ENCODE results near the gene HOXD9. TPM values are rescaled to one million over a fixed set of nuclear protein-coding genes. Genes with fewer than 3 reads are reported as not detected.
A peak's percentile ranks its signal among the peaks of the same experiment; 100 is the strongest.

The HOXD9 gene
- total and polyA plus RNA-seq, 2 of the 8 experiments (the other 6 are each of a cell fraction or from before 2014, with no cell fraction given) = not detected

GRCh38 chr2:176128982-176129796, 6.7 kb downstream of the HOXD9 start, which contains the start of gene HOXD8 (continued):
- TF ChIP-seq EZH2 (IDR thresholded peaks at IDR 0.05; ENCODE audit: low read depth, low read length, severe bottlenecking) (peak; percentile 83), ATF2 (IDR thresholded peaks at IDR 0.05; ENCODE audit: low read length) (no peak), SIX5 (IDR thresholded peaks at IDR 0.05; ENCODE audit: low read depth, low read length) (no peak), GTF2F1 (IDR thresholded peaks at IDR 0.05; ENCODE audit: borderline replicate concordance, low read depth, low read length) (no peak), POLR2A (IDR thresholded peaks at IDR 0.05; ENCODE audit: control extremely low read depth in 1 of 2, low read depth in 2 of 2, low read length in 2 of 2) (no peak), NRF1 (IDR thresholded peaks at IDR 0.05; ENCODE audit: low read depth, low read length) (no peak), POU5F1 (IDR thresholded peaks at IDR 0.05; ENCODE audit: low read depth, low read length) (no peak), TCF12 (IDR thresholded peaks at IDR 0.05; ENCODE audit: low read depth, low read length) (peak; percentile 75; the same call in 1 of the 2 replicates), ZNF274 (IDR thresholded peaks at IDR 0.05; ENCODE audit: borderline replicate concordance, extremely low read depth, low read length) (no peak), MAX (IDR thresholded peaks at IDR 0.05) (peak; percentile 56), E2F6 (IDR thresholded peaks at IDR 0.05) (peak; percentile 58), TEAD4 (IDR thresholded peaks at IDR 0.05; ENCODE audit: low read depth, low read length) (no peak), SP4 (IDR thresholded peaks at IDR 0.05; ENCODE audit: low read length) (no peak), RBBP5 (IDR thresholded peaks at IDR 0.05; ENCODE audit: borderline replicate concordance, low read depth, low read length) (no peak), CREB1 (IDR thresholded peaks at IDR 0.05) (peak; percentile 50), CEBPB (IDR thresholded peaks at IDR 0.05; ENCODE audit: low read depth, low read length) (no peak), CTCF (IDR thresholded peaks at IDR 0.05; ENCODE audit: control extremely low read depth in 1 of 3, insufficient read depth in 1 of 3, low read depth in 1 of 3, low read length in 3 of 3) (no peak), KDM1A (IDR thresholded peaks at IDR 0.05; ENCODE audit: borderline replicate concordance, low read length) (no peak), NANOG (IDR thresholded peaks at IDR 0.05; ENCODE audit: insufficient read depth, low read depth, low read length, poor library complexity, severe bottlenecking) (no peak), YY1 (IDR thresholded peaks at IDR 0.05; ENCODE audit: low read depth, low read length) (peak; percentile 16; the same call in 1 of the 2 replicates)
